Endodermal cell (in vitro differentiated cells): Measurements from ENCODE around the gene COL1A1. TPM values are rescaled to one million over a fixed set of nuclear protein-coding genes. Genes with fewer than 3 reads are reported as not detected.

Source experiments
- DNase-seq: peaks from one replicate; pipeline ENCODE4 v3.0.0-alpha.2; 2017
- H3K27ac ChIP-seq: 2 replicates; pipeline ENCODE4 v1.5.1; 2013; ENCODE audit warnings: mild to moderate bottlenecking, low read depth, low read length, moderate library complexity
- H3K27me3 ChIP-seq: 2 replicates; pipeline ENCODE4 v1.6.1; 2013; ENCODE audit warnings: mild to moderate bottlenecking, low read length, moderate library complexity; ENCODE audit not compliant: insufficient read depth, control insufficient read depth, poor library complexity, severe bottlenecking
- H3K36me3 ChIP-seq: 2 replicates; pipeline ENCODE4 v1.7.0; 2013; ENCODE audit warnings: mild to moderate bottlenecking, low read length, moderate library complexity; ENCODE audit not compliant: control insufficient read depth, insufficient read depth
- H3K4me1 ChIP-seq: one replicate; pipeline ENCODE4 v1.7.0; 2013; ENCODE audit warnings: low read length; ENCODE audit not compliant: control insufficient read depth, insufficient read depth
- H3K4me3 ChIP-seq: 2 replicates; pipeline ENCODE4 v1.5.1; 2013; ENCODE audit warnings: mild to moderate bottlenecking, low read length, moderate library complexity
- H3K9ac ChIP-seq: 2 replicates; pipeline ENCODE4 v1.6.1; 2013; ENCODE audit warnings: mild to moderate bottlenecking, low read length, moderate library complexity; ENCODE audit not compliant: poor library complexity, severe bottlenecking; ENCODE audit errors: extremely low read depth
- H3K9me3 ChIP-seq: 2 replicates; pipeline ENCODE4 v1.6.1; 2013; ENCODE audit warnings: mild to moderate bottlenecking, low read length, moderate library complexity; ENCODE audit not compliant: control insufficient read depth
- H3K27ac Mint-ChIP-seq: 2 replicates; pipeline ENCODE4 v1.8.0; 2020; ENCODE audit warnings: mixed read lengths
- H3K27me3 Mint-ChIP-seq: 2 replicates; pipeline ENCODE4 v1.8.0; 2021; ENCODE audit warnings: mild to moderate bottlenecking, mixed read lengths; ENCODE audit not compliant: insufficient read depth
- H3K36me3 Mint-ChIP-seq: 2 replicates; pipeline ENCODE4 v1.8.0; 2020; ENCODE audit warnings: low read depth, mixed read lengths
- H3K4me1 Mint-ChIP-seq: 2 replicates; pipeline ENCODE4 v1.8.0; 2020; ENCODE audit warnings: mixed read lengths
- H3K4me3 Mint-ChIP-seq: 2 replicates; pipeline ENCODE4 v1.8.0; 2020; ENCODE audit warnings: mild to moderate bottlenecking, moderate library complexity, mixed read lengths
- H3K9me3 Mint-ChIP-seq: 2 replicates; pipeline ENCODE4 v1.8.0; 2020; ENCODE audit warnings: mild to moderate bottlenecking, mixed read lengths
- CTCF ChIP-seq: fragments of 200-600 bp; sonication (generic); conservative IDR thresholded peaks from 2 replicates; pipeline ENCODE4 v1.5.0; 2021; ENCODE audit warnings: antibody characterized with exemption, mild to moderate bottlenecking
- WGBS, 2 experiments: methylation state at CpG; one replicate each; pipeline versions ENCODE4 v1.1.5 to v1.1.7; 2013; ENCODE audit warnings: missing lambda C conversion rate in 2 of 2, mixed read lengths in 1 of 2; ENCODE audit not compliant: insufficient coverage in 1 of 2, insufficient read length in 1 of 2; 5-methylcytosine and 5-hydroxymethylcytosine counted together
- total RNA-seq, 2 donors: library from RNA; stranded (reverse); fragmentation: NEBNext Ultra II Directional in 1 of 2; extraction: Animal tissue kit (Norgen Biotek cat#: 25700) in 1 of 2; gene quantifications; 2 replicates in 1 of 2; 3 replicates in 1 of 2; pipeline ENCODE4 v1.2.1, GENCODE V29; 2021

Gene COL1A1
- total RNA-seq, 2 donors from 2014 or later = 62.2 to 85.6 TPM

- DNase-seq = no peak
- H3K27me3 ChIP-seq = no peaks in the 10 kb centered on the region
- no peaks in the 10 kb centered on the region for H3K4me1 ChIP-seq
- Mint-ChIP-seq H3K9me3 (no peaks in the 10 kb centered on the region), H3K27me3 (no peaks in the 10 kb centered on the region), H3K27ac (no peak overlapping the region), H3K4me1 (no peaks in the 10 kb centered on the region), H3K4me3 (no peak overlapping the region), H3K36me3 (peaks cover 41% of the 10 kb centered on the region)
- H3K9ac ChIP-seq = no peak overlapping the region
- H3K4me3 ChIP-seq = no peak overlapping the region
- peaks cover 15% of the 10 kb centered on the region for H3K36me3 ChIP-seq
- H3K9me3 ChIP-seq = no peaks in the 10 kb centered on the region
- H3K27ac ChIP-seq = no peak overlapping the region
- TF ChIP-seq CTCF = no peak
- WGBS, 2 experiments = 91 to 95% methylated on average over 7 to 8 of the region's 8 CpGs
These were observed 10.7 kb downstream of the COL1A1 start for GRCh38 chr17:50190603-50191358.

DNA sequence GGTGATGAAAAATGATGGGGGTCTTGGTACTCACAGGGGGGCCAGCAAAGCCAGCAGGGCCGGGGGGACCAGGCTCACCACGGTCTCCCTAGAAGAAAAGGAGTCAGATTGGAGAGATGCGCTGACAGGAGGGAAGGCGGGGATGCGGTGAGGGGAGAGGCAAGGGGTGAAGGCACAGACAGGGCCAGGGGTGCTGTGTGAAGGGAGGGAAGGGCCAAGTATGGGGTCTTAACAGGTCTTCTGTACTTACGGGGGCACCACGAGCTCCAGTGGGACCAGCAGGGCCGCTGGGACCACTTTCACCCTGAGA is 11.2 kb downstream of the COL1A1 start:
- no peak overlapping the region for H3K4me3 ChIP-seq
- H3K36me3 ChIP-seq = peaks cover 15% of the 10 kb centered on the region
- no peak for TF ChIP-seq CTCF
- no peak overlapping the region for H3K27ac ChIP-seq
- H3K4me1 ChIP-seq = no peaks in the 10 kb centered on the region
- DNase-seq = no peak
- 91 to 92% methylated on average over 5 to 8 of the region's 8 CpGs for WGBS, 2 experiments
- no peaks in the 10 kb centered on the region for H3K9me3 Mint-ChIP-seq
- no peaks in the 10 kb centered on the region for H3K9me3 ChIP-seq
- no peak overlapping the region for H3K4me3 Mint-ChIP-seq
- no peaks in the 10 kb centered on the region for H3K27me3 ChIP-seq
- H3K27ac Mint-ChIP-seq = no peak overlapping the region
- H3K9ac ChIP-seq = no peak overlapping the region
- no peaks in the 10 kb centered on the region for H3K27me3 Mint-ChIP-seq
- H3K36me3 Mint-ChIP-seq = peaks cover 43% of the 10 kb centered on the region
- no peaks in the 10 kb centered on the region for H3K4me1 Mint-ChIP-seq

DNA sequence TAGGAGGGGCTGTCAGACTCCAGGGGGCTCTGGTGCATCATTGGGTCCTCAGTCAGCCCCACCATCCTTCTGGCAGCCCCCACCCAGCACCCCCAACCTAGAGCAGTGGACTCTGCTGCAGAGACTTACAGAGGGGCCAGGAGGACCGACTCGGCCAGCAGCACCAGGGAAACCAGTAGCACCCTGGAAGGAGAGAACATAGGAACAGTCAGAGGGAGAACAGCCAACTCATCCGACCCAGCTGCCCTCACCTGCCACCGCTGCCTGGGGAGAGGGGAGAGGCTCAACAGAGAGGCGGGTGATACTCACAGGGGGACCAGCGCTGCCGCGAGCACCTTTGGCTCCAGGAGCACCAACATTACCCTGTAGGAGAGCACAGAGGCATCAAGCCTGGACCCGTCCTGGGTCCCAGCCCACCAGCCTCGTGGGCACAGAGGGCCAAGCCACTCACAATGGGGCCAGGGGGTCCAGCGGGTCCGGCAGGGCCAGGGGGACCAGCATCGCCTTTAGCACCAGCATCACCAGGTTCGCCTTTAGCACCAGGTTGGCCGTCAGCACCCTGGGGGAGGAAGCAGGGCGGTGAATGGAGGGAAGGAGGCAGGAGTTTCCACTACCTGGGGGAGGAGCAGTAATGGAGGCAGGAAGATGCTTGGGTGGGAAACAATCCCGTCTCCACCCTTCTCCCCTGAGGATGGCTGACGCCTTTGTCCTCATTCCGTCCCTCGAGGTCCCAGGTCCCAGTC is 11.7 kb downstream of the COL1A1 start:
- H3K27me3 ChIP-seq = no peaks in the 10 kb centered on the region
- H3K27ac Mint-ChIP-seq = no peak overlapping the region
- H3K4me1 ChIP-seq = no peaks in the 10 kb centered on the region
- WGBS, 2 experiments = 90 to 94% methylated on average over 10 to 20 of the region's 20 CpGs
- peaks cover 15% of the 10 kb centered on the region for H3K36me3 ChIP-seq
- no peaks in the 10 kb centered on the region for H3K27me3 Mint-ChIP-seq
- H3K27ac ChIP-seq = no peak overlapping the region
- no peaks in the 10 kb centered on the region for H3K9me3 ChIP-seq
- DNase-seq = no peak
- H3K4me1 Mint-ChIP-seq = peaks cover under 1% of the 10 kb centered on the region
- H3K4me3 ChIP-seq = no peak overlapping the region
- H3K9ac ChIP-seq = no peak overlapping the region
- TF ChIP-seq CTCF = no peak
- no peak overlapping the region for H3K4me3 Mint-ChIP-seq
- H3K9me3 Mint-ChIP-seq = no peaks in the 10 kb centered on the region
- H3K36me3 Mint-ChIP-seq = peaks cover 45% of the 10 kb centered on the region
